HG02970 (cell line): ENCODE results near the gene PPP1R37.
"Not testable (repeated sequence)": the region's sequence is repeated elsewhere in the genome, so short reads cannot be mapped to it uniquely, and the experiment has no call there.

Source experiments
- ATAC-seq: cut with Tn5 transposase; IDR thresholded peaks from one replicate; pipeline ENCODE4 v1.9.1; 2021; ENCODE audit warnings: mild to moderate bottlenecking, moderate library complexity, moderate number of reproducible peaks; ENCODE audit not compliant: unreplicated experiment, low FRiP score

Gene PPP1R37

DNA sequence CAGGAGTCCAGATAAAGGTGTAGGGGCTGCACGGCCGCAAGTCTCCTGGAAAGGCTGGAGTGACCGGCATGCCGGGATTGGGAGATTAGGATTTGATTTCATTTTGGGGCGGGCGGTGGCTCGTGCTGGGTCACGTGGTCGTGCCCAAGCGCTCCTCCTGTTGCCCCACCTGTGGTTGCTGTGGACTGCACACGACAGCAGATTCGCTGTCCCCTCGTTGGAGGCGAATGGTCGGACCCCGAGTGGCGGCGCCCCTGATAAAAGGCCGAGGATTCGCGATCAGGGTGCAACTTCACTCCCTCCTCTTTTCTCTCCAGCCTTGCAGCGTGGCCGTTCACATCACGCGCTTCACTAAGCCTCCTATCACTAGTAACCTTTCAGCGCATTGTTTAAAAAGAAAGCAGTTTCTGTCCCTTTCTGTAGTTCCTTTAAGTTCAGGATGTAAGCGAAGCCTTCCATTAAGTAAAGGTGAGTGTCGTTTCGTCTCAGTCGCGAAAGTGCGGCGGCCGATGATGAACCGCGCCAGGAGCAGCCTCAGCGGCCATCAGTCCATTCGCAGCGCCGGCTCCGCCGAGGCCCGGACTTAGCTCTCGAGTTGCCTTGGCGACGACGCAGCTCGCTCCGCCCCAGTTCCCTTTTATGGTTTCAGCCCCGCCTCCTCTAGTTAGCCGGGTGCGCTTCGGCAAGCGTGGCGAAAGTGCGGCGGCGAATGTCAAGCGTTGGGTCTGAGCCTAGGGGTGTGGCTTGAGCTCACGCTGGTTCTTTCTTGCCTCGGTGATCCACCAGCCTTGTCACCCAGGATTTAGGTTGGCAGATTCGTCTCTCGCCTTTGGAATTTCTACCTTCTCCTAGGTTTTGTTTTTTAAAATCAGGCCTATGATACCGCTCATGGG lies 1.7 kb upstream of the PPP1R37 start:
- ATAC-seq: peak; percentile 63

- ATAC-seq: no peak
Measured at GRCh38 chr19:45094137-45094536, 1.2 kb downstream of the PPP1R37 start.

DNA sequence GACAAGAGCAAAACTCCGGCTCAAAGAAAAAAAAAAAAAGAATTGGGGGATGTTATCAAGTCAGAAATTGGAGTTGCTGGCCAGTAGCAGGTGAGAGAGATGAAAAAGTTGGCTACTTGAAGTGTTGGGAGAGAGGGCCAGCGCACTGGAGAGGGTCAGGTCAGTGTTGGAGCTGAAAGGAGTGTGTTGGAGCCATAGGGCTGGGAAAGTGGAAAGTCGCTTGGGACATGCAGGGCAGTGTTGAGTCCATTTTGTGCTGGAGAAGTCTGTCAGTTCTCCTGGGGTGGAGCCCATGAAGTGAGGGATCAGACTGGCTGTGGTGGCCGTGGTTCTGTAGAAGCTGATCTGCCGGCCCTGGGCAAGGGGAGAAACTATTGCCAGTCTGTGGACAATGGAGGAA lies 1.7 kb downstream of the PPP1R37 start:
- ATAC-seq: no peak

- ATAC-seq: no peak
Measured at GRCh38 chr19:45095496-45096413, 2.8 kb downstream of the PPP1R37 start.

GRCh38 chr19:45096700-45097099 lies 3.7 kb downstream of the PPP1R37 start:
- no peak for ATAC-seq

GRCh38 chr19:45097450-45097775 lies 4.4 kb downstream of the PPP1R37 start:
- no peak for ATAC-seq

- no peak for ATAC-seq
Measured at GRCh38 chr19:45097776-45098520, 5.0 kb downstream of the PPP1R37 start.

DNA sequence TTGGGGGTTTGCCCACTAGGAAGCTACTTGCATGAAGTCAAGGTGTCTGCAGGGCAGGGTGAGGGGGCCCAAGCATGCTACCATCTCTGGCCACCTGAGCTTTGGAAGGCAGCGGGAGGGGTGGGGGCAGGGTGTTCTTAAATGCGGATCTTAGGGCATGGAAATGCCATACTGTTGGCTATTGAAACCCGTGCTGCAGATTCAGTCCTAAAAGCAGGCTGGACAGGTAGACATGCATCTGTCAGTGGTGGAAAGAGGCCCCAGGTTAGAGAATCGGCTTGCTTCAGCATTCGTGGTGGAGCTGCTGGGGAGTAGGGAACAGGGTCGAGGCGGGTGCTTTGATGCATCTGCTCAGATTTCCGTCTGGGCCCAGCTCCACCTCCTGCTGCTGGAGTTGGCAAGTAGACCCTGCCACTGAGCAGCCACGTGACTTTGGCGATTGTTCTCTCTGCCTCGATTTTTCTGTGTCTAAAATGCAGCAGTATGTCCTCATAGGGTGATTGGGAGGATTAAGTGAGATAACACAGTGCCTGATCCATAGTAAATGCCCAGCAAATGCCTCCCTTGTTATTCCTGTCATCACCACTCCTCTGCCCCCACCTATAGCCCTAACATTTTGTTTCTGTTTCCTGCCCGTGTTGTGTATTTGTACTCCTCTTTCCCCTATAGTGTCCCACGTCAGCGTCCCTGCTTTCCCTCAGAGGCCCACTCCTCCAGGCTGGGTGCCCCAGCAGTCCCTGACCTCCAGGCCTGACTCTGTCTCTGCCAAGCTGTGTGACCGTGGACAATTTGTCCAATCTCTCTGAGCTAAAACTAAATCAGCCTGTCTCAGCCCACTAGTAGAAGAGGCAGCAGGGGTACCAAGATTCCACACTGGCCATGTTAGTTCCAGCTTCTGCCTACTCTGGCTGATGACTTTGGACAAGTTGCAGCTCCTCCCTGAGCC lies 5.8 kb downstream of the PPP1R37 start:
- ATAC-seq: no peak

DNA sequence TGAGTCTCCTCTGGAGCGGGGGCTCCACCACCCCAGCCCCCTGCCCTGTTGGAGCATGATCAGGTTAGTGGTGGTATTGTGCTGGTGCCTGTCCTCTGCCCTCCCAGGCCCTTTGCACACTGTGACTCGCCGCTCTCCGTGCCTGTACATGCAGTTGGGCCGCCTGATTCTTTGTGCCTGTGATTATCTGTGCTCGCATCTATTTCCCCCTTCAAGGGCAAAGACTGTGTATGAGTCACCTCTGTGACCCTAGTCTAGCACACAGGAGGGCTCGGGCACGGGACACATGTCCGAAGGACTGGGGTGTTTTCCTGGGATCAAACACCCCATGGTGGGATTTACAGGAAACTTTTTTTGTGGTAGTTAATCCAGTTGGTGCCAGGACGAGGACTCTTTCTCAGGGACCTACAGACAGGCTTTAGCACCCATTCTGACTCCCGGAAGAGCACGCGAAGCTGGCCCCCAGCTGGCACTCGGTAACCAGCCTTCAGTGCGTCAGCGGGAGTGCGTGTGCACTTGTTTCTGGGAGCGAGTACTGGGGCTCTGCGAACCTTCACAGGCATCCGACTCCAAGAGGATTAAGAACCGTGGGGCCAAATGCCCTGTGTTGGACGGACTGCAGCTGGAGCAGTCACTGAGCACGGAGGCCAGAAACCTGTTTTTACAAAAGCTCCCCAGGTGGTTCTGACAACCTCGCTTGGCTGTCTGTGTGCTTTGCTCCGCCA lies 6.7 kb downstream of the PPP1R37 start:
- ATAC-seq: no peak

- no peak for ATAC-seq
Measured at GRCh38 chr19:45100201-45100600, 7.2 kb downstream of the PPP1R37 start.

DNA sequence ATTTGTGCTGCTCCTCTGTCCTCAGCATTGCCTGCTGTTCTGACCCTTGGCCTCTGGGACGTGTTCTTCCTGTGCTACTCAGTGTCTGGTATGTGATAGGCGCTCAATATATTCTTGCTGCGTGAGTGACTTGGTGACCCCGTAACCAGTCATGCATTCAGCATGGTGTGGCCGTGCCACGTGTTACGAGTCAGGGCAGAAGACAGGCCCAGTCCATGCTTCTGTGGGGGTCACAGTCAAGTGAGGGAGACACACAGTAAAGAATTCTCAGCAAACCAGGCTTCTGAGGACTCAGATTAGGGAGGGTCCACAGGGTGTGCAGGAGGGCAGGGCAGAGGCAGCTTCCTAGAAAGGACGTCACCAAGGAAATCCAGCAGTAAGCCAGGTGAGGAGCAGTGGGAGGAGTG lies 7.9 kb downstream of the PPP1R37 start:
- ATAC-seq: no peak

DNA sequence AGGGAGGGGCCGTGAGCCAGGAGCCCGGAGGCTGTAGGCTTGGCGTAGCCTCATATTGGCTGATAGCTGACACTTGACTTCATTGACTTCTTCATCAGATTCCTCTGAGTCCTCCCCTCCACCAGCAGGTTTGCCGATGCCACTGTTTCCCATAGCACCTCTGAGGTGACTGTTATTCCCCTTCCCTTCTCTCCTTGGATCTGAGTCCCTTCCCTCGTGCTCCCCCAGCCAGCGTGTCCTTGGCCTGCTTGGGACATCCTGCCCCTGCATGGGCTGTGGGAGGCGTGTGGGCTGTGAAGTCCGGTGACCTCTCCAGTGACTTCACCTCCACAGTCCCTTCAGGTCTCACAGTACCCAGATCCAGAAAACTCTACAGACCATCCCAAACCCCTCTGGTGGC lies 8.8 kb downstream of the PPP1R37 start:
- no peak for ATAC-seq

- ATAC-seq: no peak
Measured at GRCh38 chr19:45102481-45102880, 9.5 kb downstream of the PPP1R37 start.

DNA sequence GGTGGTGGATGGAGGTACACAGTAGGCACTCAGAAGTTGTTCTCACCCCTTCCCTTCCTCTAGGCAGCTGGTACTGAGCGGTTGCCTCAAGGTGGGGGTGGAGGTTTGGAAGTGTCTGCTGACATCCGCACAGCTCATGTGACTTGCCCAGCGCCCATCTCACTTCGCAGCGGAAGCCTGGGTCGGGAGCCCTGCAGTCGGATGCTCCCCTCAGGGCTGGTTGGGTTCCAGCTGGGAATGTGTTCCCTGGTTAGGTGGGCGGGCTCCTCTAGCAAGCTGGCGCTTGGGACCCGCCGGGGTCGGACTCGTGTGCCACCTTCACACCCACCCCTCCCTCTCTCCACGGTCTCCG lies 10.2 kb downstream of the PPP1R37 start:
- no peak for ATAC-seq

- ATAC-seq: no peak
Measured at GRCh38 chr19:45103508-45104319, 10.7 kb downstream of the PPP1R37 start.

- ATAC-seq: no peak
Measured at GRCh38 chr19:45104658-45105349, 11.8 kb downstream of the PPP1R37 start.

DNA sequence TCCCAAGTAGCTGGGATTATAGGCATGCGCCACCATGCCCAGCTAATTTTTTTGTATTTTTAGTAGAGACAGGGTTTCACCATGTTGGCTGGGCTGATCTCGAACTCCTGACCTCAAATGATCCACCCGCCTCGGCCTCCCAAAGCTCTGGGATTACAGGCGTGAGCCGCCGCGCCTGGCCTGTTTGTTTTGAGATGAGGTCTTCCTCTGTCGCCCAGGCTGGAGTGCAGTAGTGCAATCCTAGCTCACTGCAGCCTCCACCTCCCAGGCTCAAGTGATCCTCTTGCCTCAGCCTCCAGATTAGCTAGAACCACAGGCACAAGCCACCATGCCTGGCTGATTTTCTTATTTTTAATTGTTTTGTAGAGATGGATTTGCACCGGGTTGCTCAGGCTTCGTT lies 13.4 kb downstream of the PPP1R37 start:
- not testable (repeated sequence) for ATAC-seq
